Peyer's patch (tissue), 4 donors: ENCODE results near the gene XPR1. TPM values are rescaled to one million over a fixed set of nuclear protein-coding genes. Genes with fewer than 3 reads are reported as not detected.

ENCODE experiments used
- DNase-seq, 3 donors: peaks; one replicate each; pipeline ENCODE4 v3.0.0-alpha.2; 2017 to 2019
- H3K27ac ChIP-seq, 4 donors: fragments of 200-600 bp; sonication (generic); one replicate each; pipeline ENCODE4 v1.5.1; 2016 to 2019
- H3K27me3 ChIP-seq, 2 donors: fragments of 200-600 bp; sonication (generic); one replicate each; pipeline ENCODE4 v1.5.1; 2019
- H3K36me3 ChIP-seq, 3 donors: fragments of 200-600 bp; sonication (generic); one replicate each; pipeline ENCODE4 v1.5.1; 2016 to 2019
- H3K4me1 ChIP-seq, 4 donors: fragments of 200-600 bp; sonication (generic); one replicate each; pipeline ENCODE4 v1.5.1; 2016 to 2019
- H3K4me3 ChIP-seq, 4 donors: fragments of 200-600 bp; sonication (generic); 1 replicate in 3 of 4; 2 replicates in 1 of 4; pipeline ENCODE4 v1.5.1; 2016 to 2019; ENCODE audit warnings: mild to moderate bottlenecking in 1 of 4
- H3K9me3 ChIP-seq, 4 donors: fragments of 200-600 bp; sonication (generic); one replicate each; pipeline ENCODE4 v1.5.1; 2016 to 2019; ENCODE audit warnings: mild to moderate bottlenecking in 1 of 4
- POLR2A ChIP-seq, 2 donors: fragments of 450-650 bp; IDR thresholded peaks; one replicate each; pipeline ENCODE4 v1.5.1; 2017; ENCODE audit warnings: antibody characterized with exemption in 2 of 2, mild to moderate bottlenecking in 2 of 2, moderate library complexity in 2 of 2
- total RNA-seq, 4 donors: library from RNA; depleted of rRNA; stranded (reverse); fragments of >200 nt; gene quantifications; one replicate each; pipeline ENCODE4 v1.1.0, GENCODE V29; 2016
- TF ChIP-seq, protein P1 (sequence below), 6 experiments: fragments of 450-650 bp in 4 of 6; fragments of 200-600 bp in 2 of 6; sonication (generic) in 1 of 6; IDR thresholded peaks; one replicate each; pipeline ENCODE4 v1.5.1; 2017 to 2019; ENCODE audit warnings: antibody characterized with exemption in 6 of 6, mild to moderate bottlenecking in 3 of 6, moderate library complexity in 1 of 6

Gene XPR1
- total RNA-seq, 4 donors from 2014 or later: 29.7 to 59.7 (median 53.9) TPM

DNA sequence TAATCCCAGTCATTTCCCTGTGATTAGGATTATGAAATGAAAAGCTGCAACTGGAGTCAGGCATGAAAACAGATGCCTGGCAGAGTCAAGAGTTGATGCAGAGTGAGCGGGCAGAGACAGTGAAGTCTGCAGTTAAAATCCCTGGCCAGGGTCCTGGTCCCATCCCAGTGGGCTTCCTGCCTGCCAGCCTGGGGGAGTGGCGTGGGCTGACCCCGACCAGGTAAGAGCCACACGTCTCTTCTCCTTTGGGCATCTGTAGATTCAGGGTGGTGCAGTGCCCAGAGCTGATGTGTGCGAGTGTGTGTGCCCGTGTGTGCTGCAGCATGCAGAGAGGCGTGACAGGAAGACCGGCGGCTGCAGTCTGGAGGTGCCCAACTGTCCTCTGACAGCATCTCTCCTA is 274.7 kb downstream of the XPR1 start:
- Histone ChIP-seq H3K9me3 (no peaks in the 10 kb centered on the region), H3K4me3 (no peak overlapping the region), H3K4me1 (peaks cover 0 to 1% (median 0%) of the 10 kb centered on the region in 4 donors), H3K27ac (no peak overlapping the region), H3K36me3 (no peaks in the 10 kb centered on the region), H3K27me3 (no peaks in the 10 kb centered on the region)
- TF ChIP-seq, protein P1, sequence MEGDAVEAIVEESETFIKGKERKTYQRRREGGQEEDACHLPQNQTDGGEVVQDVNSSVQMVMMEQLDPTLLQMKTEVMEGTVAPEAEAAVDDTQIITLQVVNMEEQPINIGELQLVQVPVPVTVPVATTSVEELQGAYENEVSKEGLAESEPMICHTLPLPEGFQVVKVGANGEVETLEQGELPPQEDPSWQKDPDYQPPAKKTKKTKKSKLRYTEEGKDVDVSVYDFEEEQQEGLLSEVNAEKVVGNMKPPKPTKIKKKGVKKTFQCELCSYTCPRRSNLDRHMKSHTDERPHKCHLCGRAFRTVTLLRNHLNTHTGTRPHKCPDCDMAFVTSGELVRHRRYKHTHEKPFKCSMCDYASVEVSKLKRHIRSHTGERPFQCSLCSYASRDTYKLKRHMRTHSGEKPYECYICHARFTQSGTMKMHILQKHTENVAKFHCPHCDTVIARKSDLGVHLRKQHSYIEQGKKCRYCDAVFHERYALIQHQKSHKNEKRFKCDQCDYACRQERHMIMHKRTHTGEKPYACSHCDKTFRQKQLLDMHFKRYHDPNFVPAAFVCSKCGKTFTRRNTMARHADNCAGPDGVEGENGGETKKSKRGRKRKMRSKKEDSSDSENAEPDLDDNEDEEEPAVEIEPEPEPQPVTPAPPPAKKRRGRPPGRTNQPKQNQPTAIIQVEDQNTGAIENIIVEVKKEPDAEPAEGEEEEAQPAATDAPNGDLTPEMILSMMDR (IDR thresholded peaks at IDR 0.05): no peak
- no peak for TF ChIP-seq POLR2A (IDR thresholded peaks at IDR 0.05)
- DNase-seq: peak in 1 of 3 donors; percentile 19

GRCh38 chr1:180907313-180908055 is 275.7 kb downstream of the XPR1 start:
- no peaks in the 10 kb centered on the region for H3K9me3 ChIP-seq
- peak in 1 of 3 donors; percentile 38 for DNase-seq

DNA sequence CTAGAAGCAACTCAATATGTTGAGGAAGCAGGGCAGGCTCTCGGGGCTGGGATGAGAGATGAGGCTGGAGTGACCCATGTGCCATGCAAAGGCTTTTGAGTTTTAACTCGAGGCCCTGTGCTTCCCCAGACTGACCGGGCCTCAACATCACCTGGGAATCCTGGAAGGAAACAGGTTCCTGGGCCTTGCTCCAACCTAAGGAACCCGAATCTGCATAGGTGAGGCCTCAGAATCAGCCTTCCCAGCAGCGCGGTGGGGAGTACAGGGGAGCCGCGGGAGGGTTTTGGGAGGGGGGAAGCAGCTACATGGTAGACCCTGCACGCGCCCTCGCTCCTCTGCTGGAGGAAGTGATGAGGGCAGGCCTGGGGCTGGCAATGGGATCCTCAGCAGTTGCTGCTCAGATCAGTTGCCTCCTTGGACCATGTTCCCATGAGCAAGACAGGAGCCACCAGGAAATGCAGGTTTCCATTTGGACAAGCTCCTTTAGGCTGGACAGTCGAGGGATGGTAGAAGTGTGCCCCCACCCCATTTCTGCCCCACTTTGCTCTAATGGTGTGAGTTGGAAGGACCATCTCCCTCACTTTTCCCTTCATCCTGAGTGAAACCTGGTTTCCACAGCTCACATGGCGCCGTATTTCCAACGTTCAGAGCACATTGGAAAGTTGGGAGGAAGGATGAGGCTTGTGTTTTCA is 276.4 kb downstream of the XPR1 start:
- TF ChIP-seq, protein P1 (IDR thresholded peaks at IDR 0.05): no peak
- no peak for TF ChIP-seq POLR2A (IDR thresholded peaks at IDR 0.05)
- DNase-seq: peak in 2 of 3 donors; percentile 8 to 32
- Histone ChIP-seq H3K4me3 (no peak overlapping the region), H3K9me3 (no peaks in the 10 kb centered on the region), H3K27ac (no peak overlapping the region), H3K27me3 (no peaks in the 10 kb centered on the region), H3K4me1 (peaks cover 0 to 13% (median 6%) of the 10 kb centered on the region in 4 donors), H3K36me3 (no peaks in the 10 kb centered on the region)

More at GRCh38 chr1:180907313-180908055, 275.7 kb downstream of the XPR1 start:
- H3K4me3 ChIP-seq: no peak overlapping the region
- H3K36me3 ChIP-seq: no peaks in the 10 kb centered on the region
- H3K27ac ChIP-seq: no peak overlapping the region
- H3K27me3 ChIP-seq: no peaks in the 10 kb centered on the region
- TF ChIP-seq, protein P1 (IDR thresholded peaks at IDR 0.05): no peak
- TF ChIP-seq POLR2A (IDR thresholded peaks at IDR 0.05): no peak
- peaks cover 0 to 10% (median 3%) of the 10 kb centered on the region in 4 donors for H3K4me1 ChIP-seq

GRCh38 chr1:180909005-180909414 is 277.2 kb downstream of the XPR1 start:
- no peaks in the 10 kb centered on the region for H3K9me3 ChIP-seq
- H3K4me1 ChIP-seq: peaks cover 0 to 14% (median 6%) of the 10 kb centered on the region in 4 donors
- no peak overlapping the region for H3K27ac ChIP-seq
- peak in 1 of 3 donors; percentile 7 for DNase-seq
- TF ChIP-seq, protein P1 (IDR thresholded peaks at IDR 0.05): no peak
- no peak for TF ChIP-seq POLR2A (IDR thresholded peaks at IDR 0.05)
- H3K4me3 ChIP-seq: no peak overlapping the region
- no peaks in the 10 kb centered on the region for H3K27me3 ChIP-seq
- no peaks in the 10 kb centered on the region for H3K36me3 ChIP-seq

- Histone ChIP-seq H3K4me3 (no peak overlapping the region), H3K4me1 (peaks cover 0 to 14% (median 6%) of the 10 kb centered on the region in 4 donors), H3K27me3 (no peaks in the 10 kb centered on the region), H3K9me3 (no peaks in the 10 kb centered on the region), H3K27ac (no peak overlapping the region), H3K36me3 (no peaks in the 10 kb centered on the region)
- TF ChIP-seq, protein P1 (IDR thresholded peaks at IDR 0.05): no peak
- no peak for TF ChIP-seq POLR2A (IDR thresholded peaks at IDR 0.05)
- no peak for DNase-seq
Measured at GRCh38 chr1:180909462-180909976, 277.7 kb downstream of the XPR1 start.
